RPMI7951 (cell line): ENCODE measurements around the gene HOXA7. TPM values are rescaled to one million over a fixed set of nuclear protein-coding genes. Genes with fewer than 3 reads are reported as not detected.
A peak's percentile ranks its signal among the peaks of the same experiment; 100 is the strongest.

Source experiments
- DNase-seq: peaks from one replicate; pipeline ENCODE4 v3.0.0-alpha.2; 2012; ENCODE audit warnings: low read depth
- total RNA-seq: library from RNA; depleted of rRNA; stranded (reverse); fragments of >200 nt; shearing (Covaris generic); gene quantifications from 2 replicates; pipeline ENCODE4 v1.2.3, GENCODE V29; 2014

Gene HOXA7
- total RNA-seq, 1 experiment from 2014 or later: 19.7 TPM

- peak; percentile 98 for DNase-seq
These were observed 22.1 kb downstream of the HOXA7 start for GRCh38 chr7:27134392-27134791.

GRCh38 chr7:27133409-27134231 is 22.9 kb downstream of the HOXA7 start:
- DNase-seq: no peak

- no peak for DNase-seq
These were observed 23.5 kb downstream of the HOXA7 start for GRCh38 chr7:27132978-27133377.

- no peak for DNase-seq
These were observed 24.3 kb downstream of the HOXA7 start for GRCh38 chr7:27132214-27132613.

GRCh38 chr7:27131390-27131819 is 25.1 kb downstream of the HOXA7 start:
- DNase-seq: no peak

- DNase-seq: peak; percentile 93
These were observed 25.7 kb downstream of the HOXA7 start, which contains the start of gene HOXA4 for GRCh38 chr7:27130540-27131389. TSS of gene HOXA4 (minus strand) at chr7:27130757. CDS start at chr7:27130733, 24 bp downstream.

GRCh38 chr7:27129729-27130539 is 26.5 kb downstream of the HOXA7 start:
- DNase-seq: peak; percentile 72

GRCh38 chr7:27128776-27129728 is 27.4 kb downstream of the HOXA7 start:
- no peak for DNase-seq

- no peak for DNase-seq
These were observed 28.4 kb downstream of the HOXA7 start for GRCh38 chr7:27128034-27128433.

GRCh38 chr7:27126596-27127327 is 29.7 kb downstream of the HOXA7 start:
- DNase-seq: no peak

GRCh38 chr7:27125986-27126394 is 30.5 kb downstream of the HOXA7 start:
- no peak for DNase-seq

- DNase-seq: no peak
These were observed 31.4 kb downstream of the HOXA7 start for GRCh38 chr7:27124902-27125689.

- DNase-seq: no peak
These were observed 32.2 kb downstream of the HOXA7 start for GRCh38 chr7:27124096-27124901.

GRCh38 chr7:27123477-27124053 is 32.9 kb downstream of the HOXA7 start:
- no peak for DNase-seq

- peak; percentile 44 for DNase-seq
These were observed 33.4 kb downstream of the HOXA7 start for GRCh38 chr7:27123007-27123476.

GRCh38 chr7:27122077-27122910 is 34.2 kb downstream of the HOXA7 start:
- no peak for DNase-seq

- DNase-seq: no peak
These were observed 34.8 kb downstream of the HOXA7 start for GRCh38 chr7:27121684-27122076.
